CD8-positive, alpha-beta memory T cell (primary cell): Measurements from ENCODE around the gene AMH. TPM values are rescaled to one million over a fixed set of nuclear protein-coding genes. Genes with fewer than 3 reads are reported as not detected.

Source experiments
- CTCF ChIA-PET: fragments of 350-600 bp; sonication (Branson Sonifier 250); formaldehyde crosslinking; loops from one replicate; lab custom pipeline; 2021; ENCODE audit warnings: antibody characterized with exemption; lab: Charles Lee
- POLR2A ChIA-PET: fragments of 350-600 bp; sonication (Branson Sonifier 250); formaldehyde crosslinking; loops from one replicate; lab custom pipeline; 2021; ENCODE audit warnings: antibody characterized with exemption; lab: Charles Lee
- DNase-seq, 5 donors: peaks; one replicate each; pipeline versions ENCODE4 v3.0.0 to v3.0.0-alpha.2; 2020 to 2022; ENCODE audit warnings: mixed read lengths in 1 of 5
- H3K27ac ChIP-seq: one replicate; pipeline ENCODE4 v1.7.0; 2013; ENCODE audit warnings: low read depth, mild to moderate bottlenecking, low read length, moderate library complexity
- H3K27me3 ChIP-seq: 2 replicates; pipeline ENCODE4 v1.7.0; 2013; ENCODE audit warnings: low read length, mild to moderate bottlenecking; ENCODE audit not compliant: insufficient read depth, poor library complexity, severe bottlenecking
- H3K36me3 ChIP-seq: 2 replicates; pipeline ENCODE4 v1.7.0; 2013; ENCODE audit warnings: mild to moderate bottlenecking, low read length, moderate library complexity; ENCODE audit not compliant: insufficient read depth
- H3K4me1 ChIP-seq: 2 replicates; pipeline ENCODE4 v1.7.0; 2013; ENCODE audit warnings: mild to moderate bottlenecking, low read length, moderate library complexity; ENCODE audit not compliant: insufficient read depth
- H3K4me3 ChIP-seq: 2 replicates; pipeline ENCODE4 v1.7.0; 2013; ENCODE audit warnings: mild to moderate bottlenecking, low read length
- H3K9me3 ChIP-seq: 2 replicates; pipeline ENCODE4 v1.7.0; 2013; ENCODE audit warnings: mild to moderate bottlenecking, low read length
- H3K27ac Mint-ChIP-seq, 8 donors: one replicate each; pipeline ENCODE4 v1.8.0; 2020 to 2021; ENCODE audit warnings: mixed read lengths in 8 of 8, mild to moderate bottlenecking in 6 of 8, inconsistent platforms in 3 of 8, moderate library complexity in 3 of 8
- H3K27me3 Mint-ChIP-seq, 2 donors: one replicate each; pipeline ENCODE4 v1.8.0; 2020 to 2021; ENCODE audit warnings: mixed read lengths in 2 of 2, mild to moderate bottlenecking in 1 of 2, moderate library complexity in 1 of 2
- H3K36me3 Mint-ChIP-seq, 3 donors: one replicate each; pipeline ENCODE4 v1.8.0; 2020 to 2021; ENCODE audit warnings: mixed read lengths in 3 of 3, inconsistent platforms in 1 of 3, mild to moderate bottlenecking in 1 of 3
- H3K4me1 Mint-ChIP-seq, 3 donors: one replicate each; pipeline ENCODE4 v1.8.0; 2020 to 2021; ENCODE audit warnings: mixed read lengths in 3 of 3, inconsistent platforms in 1 of 3, mild to moderate bottlenecking in 1 of 3
- H3K4me3 Mint-ChIP-seq, 7 donors: one replicate each; pipeline ENCODE4 v1.8.0; 2020 to 2021; ENCODE audit warnings: mixed read lengths in 7 of 7, mild to moderate bottlenecking in 6 of 7, moderate library complexity in 4 of 7, inconsistent platforms in 2 of 7
- H3K9me3 Mint-ChIP-seq, 5 donors: one replicate each; pipeline ENCODE4 v1.8.0; 2020 to 2022; ENCODE audit warnings: mixed read lengths in 5 of 5, mild to moderate bottlenecking in 3 of 5, moderate library complexity in 2 of 5, inconsistent platforms in 1 of 5
- polyA plus RNA-seq: library from polyadenylated mRNA; unstranded; fragments of 300-500 nt; fragmentation: Illumina TruSeq; gene quantifications from one replicate; pipeline ENCODE4 v1.2.3, GENCODE V29; 2021
- total RNA-seq, 2 experiments: library from RNA; stranded (reverse); gene quantifications; one replicate each; pipeline ENCODE4 v1.2.3, GENCODE V29; 2021

Gene AMH
- total and polyA plus RNA-seq, 3 experiments from 2014 or later = 5.9 to 7.4 TPM; not detected in 1

- ChIA-PET POLR2A (no interaction called here), CTCF (no interaction called here)
Measured at GRCh38 chr19:2228157-2229030, 20.7 kb upstream of the AMH start.

DNA sequence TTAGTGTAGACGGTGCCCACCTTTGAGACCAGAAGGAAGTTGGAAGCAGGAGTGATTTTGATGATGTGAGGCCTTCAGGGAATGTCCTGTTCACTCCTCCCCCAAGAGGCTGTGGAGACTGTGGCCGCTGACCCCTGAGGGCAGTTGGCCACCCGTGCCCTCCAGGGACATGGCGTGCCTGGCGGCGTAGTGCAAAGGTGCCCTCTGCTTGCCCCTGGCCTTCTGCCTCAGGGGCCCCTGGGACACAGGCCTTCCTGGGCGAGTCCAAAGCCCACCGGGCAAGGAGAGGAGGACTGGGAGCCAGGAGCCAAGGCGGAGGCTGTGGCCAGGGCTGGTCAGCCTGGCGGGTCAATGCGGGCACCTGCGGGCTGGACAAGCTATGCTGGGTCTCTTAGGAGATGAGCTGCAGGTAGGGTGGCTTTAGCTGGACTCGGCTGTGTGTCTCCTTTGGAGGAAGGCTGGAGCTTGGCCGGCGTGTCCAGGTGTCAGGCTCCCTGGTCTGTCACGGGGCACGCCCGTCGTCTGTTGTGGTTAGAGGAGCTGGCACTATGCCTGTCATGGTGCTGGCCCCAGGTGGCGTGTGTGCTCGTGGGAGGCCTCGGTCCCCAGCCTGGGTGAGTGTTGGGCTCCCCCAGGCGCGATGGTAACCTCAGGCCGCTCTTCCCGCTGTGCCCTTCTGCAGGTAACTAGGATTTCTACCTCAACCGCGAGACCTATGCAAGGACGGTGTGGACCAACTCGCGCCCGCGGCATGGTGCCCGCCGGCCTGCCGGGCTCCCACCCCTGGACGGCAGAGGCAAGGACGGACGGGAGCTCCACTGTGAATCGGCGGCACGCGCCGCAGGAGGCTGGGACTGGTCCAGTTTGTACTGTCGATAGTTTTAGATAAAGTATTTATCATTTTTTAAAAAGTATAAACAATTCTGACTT, 19.8 kb upstream of the AMH start:
- CTCF ChIA-PET = interaction anchor here (1.4 kb wide), 1 partner anchor 86 kb away, joined by 4 read pairs; no protein-coding TSS in a partner anchor
- POLR2A ChIA-PET = interaction anchor here (0.5 to 0.6 kb wide), 2 partner anchors 29 to 66 kb away, joined by 3 to 7 read pairs; partner anchors contain the start of gene DOT1L
- peak overlapping the region in 1 of 8 donors; percentile 54 for H3K27ac Mint-ChIP-seq

More at GRCh38 chr19:2228157-2229030, 20.7 kb upstream of the AMH start:
- Mint-ChIP-seq H3K4me1 (peaks cover 11 to 21% (median 12%) of the 10 kb centered on the region in 3 donors), H3K9me3 (no peaks in the 10 kb centered on the region), H3K27me3 (no peaks in the 10 kb centered on the region), H3K36me3 (peaks cover 0 to 73% (median 0%) of the 10 kb centered on the region in 3 donors), H3K4me3 (no peak overlapping the region), H3K27ac (peak overlapping the region in 2 of 8 donors; percentile 41 to 54)
- Histone ChIP-seq H3K27ac (no peak overlapping the region), H3K27me3 (no peaks in the 10 kb centered on the region), H3K9me3 (no peaks in the 10 kb centered on the region), H3K4me1 (no peaks in the 10 kb centered on the region), H3K4me3 (no peak overlapping the region), H3K36me3 (peaks cover 5% of the 10 kb centered on the region)
- DNase-seq = no peak

DNA sequence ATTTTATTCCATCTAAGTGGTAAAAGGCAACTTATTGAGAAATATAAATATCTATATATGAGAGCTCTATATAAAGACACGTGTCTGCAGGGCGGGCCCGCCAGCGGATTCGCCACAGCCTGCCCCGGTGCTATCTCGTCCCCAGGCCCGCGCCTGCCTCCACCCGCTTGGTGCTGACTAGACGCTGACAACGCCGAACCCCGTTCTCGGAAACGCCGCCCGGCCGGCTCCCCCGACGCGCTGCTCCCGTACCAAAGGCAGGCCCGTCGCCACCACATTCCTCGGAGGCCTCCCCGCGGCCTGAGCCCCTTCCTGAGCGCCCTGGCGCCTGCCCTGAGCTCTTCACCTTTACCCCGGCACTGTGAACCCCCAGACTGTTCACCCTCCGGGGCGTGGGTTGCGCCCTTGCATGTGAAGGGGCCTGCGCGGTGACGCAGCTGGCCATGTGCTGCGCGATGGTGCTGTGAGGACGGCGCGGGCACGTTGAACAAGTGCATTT, 19.0 kb upstream of the AMH start:
- peak overlapping the region in 3 of 8 donors; percentile 36 to 71 (median 43) for H3K27ac Mint-ChIP-seq
- peaks cover 0 to 70% (median 2%) of the 10 kb centered on the region in 3 donors for H3K36me3 Mint-ChIP-seq
- H3K27ac ChIP-seq = no peak overlapping the region
- no peaks in the 10 kb centered on the region for H3K27me3 ChIP-seq
- POLR2A ChIA-PET = interaction anchor here (0.5 kb wide), 1 partner anchor 28 kb away, joined by 3 read pairs; no protein-coding TSS in a partner anchor
- no peaks in the 10 kb centered on the region for H3K27me3 Mint-ChIP-seq
- H3K36me3 ChIP-seq = peaks cover 9% of the 10 kb centered on the region
- no peaks in the 10 kb centered on the region for H3K9me3 ChIP-seq
- peaks cover 11% of the 10 kb centered on the region for H3K4me1 ChIP-seq
- H3K4me3 Mint-ChIP-seq = peak overlapping the region in 1 of 7 donors; percentile 72
- H3K4me1 Mint-ChIP-seq = peaks cover 7 to 23% (median 9%) of the 10 kb centered on the region in 3 donors
- H3K4me3 ChIP-seq = no peak overlapping the region
- CTCF ChIA-PET = interaction anchor here (1.4 kb wide), 1 partner anchor 85 kb away, joined by 4 read pairs; no protein-coding TSS in a partner anchor
- no peak for DNase-seq
- H3K9me3 Mint-ChIP-seq = no peaks in the 10 kb centered on the region

More for the DNA sequence above, 19.8 kb upstream of the AMH start:
- Histone ChIP-seq H3K36me3 (peaks cover 11% of the 10 kb centered on the region), H3K4me1 (peaks cover 8% of the 10 kb centered on the region), H3K9me3 (no peaks in the 10 kb centered on the region), H3K27me3 (no peaks in the 10 kb centered on the region), H3K4me3 (no peak overlapping the region), H3K27ac (no peak overlapping the region)
- Mint-ChIP-seq H3K27me3 (no peaks in the 10 kb centered on the region), H3K4me1 (peaks cover 7 to 21% (median 10%) of the 10 kb centered on the region in 3 donors), H3K36me3 (peaks cover 0 to 74% (median 2%) of the 10 kb centered on the region in 3 donors), H3K9me3 (no peaks in the 10 kb centered on the region), H3K4me3 (no peak overlapping the region)
- DNase-seq = no peak

DNA sequence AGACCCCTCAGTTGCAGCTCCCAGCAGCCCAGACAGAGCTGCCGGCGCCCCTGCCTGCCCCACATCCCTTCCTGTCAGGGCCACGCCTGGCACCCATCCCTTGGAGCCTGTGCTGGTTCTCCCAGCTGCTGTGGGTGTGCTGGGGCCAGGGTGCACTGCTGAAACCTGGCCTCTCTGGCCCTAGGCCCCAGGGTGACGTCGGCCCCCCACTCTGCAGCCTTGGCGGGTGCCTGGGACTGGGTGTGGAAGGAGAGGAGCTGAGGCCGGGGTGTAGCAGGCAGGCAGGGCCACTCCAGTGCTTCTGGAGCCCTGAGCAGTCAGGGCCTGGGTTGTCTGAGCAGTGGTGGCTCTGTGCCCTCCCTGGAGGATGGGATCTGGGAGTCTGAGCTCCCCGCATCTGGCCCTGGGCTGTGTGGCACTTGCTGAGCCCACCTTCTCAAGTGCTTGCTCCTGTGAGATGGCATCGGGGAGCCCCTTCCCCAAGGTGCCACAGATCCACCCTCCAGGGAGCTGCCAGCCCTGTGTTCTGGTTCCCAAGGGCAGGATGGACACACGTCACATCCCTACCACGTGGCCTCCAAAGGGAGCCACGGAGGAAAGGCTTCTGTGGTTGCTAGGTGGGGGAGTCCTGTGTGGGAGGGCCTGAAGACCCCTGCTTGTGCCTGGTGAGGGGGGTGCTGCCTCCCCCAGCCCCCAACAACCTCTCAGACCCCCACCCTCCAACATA, 18.2 kb upstream of the AMH start:
- Histone ChIP-seq H3K27me3 (no peaks in the 10 kb centered on the region), H3K9me3 (no peaks in the 10 kb centered on the region), H3K27ac (no peak overlapping the region), H3K4me3 (no peak overlapping the region), H3K4me1 (peaks cover 15% of the 10 kb centered on the region), H3K36me3 (peaks cover 6% of the 10 kb centered on the region)
- Mint-ChIP-seq H3K27me3 (no peaks in the 10 kb centered on the region), H3K4me1 (peaks cover 12 to 28% (median 13%) of the 10 kb centered on the region in 3 donors), H3K36me3 (peaks cover 0 to 67% (median 2%) of the 10 kb centered on the region in 3 donors), H3K9me3 (no peaks in the 10 kb centered on the region), H3K4me3 (peak overlapping the region in 1 of 7 donors; percentile 72), H3K27ac (peak overlapping the region in 2 of 8 donors; percentile 65 to 71)
- no peak for DNase-seq
- ChIA-PET POLR2A (no interaction called here), CTCF (interaction anchor here (1.4 kb wide), 1 partner anchor 84 kb away, joined by 4 read pairs; no protein-coding TSS in a partner anchor)

DNA sequence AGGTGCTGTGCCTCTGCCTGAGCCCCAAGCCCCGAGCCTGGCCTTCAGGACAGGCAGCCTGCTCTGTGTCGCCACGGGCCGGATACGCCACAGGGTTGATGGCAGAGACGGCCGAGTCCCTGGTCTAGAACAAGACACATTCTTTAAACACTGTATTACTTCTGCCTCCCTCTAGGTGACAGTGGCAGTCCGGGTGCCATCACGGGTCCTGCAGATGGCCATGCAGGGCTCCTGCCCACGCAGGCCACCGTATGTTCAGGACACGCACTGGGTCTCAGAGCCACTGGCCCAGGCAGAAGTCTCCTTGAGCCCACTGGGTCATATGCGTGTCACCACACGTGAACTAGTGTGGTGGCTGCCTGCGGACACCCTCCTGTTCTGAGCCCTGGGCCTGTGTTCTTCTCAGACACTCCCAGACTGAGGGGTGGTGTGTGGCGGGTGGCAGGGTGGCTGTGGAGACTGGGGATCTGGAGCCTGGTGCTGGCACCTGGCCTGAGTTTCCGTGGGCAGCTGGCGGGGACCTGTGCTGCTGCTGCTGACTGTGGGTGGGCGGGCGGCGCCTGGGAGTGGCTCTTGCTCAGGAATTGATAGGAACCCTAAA, 17.4 kb upstream of the AMH start:
- peaks cover 0 to 67% (median 4%) of the 10 kb centered on the region in 3 donors for H3K36me3 Mint-ChIP-seq
- no peaks in the 10 kb centered on the region for H3K9me3 Mint-ChIP-seq
- peaks cover 17 to 34% (median 19%) of the 10 kb centered on the region in 3 donors for H3K4me1 Mint-ChIP-seq
- peaks cover 0 to 5% of the 10 kb centered on the region in 2 donors for H3K27me3 Mint-ChIP-seq
- ChIA-PET CTCF (no interaction called here), POLR2A (no interaction called here)
- Histone ChIP-seq H3K36me3 (peaks cover 6% of the 10 kb centered on the region), H3K27ac (no peak overlapping the region), H3K27me3 (no peaks in the 10 kb centered on the region), H3K4me3 (no peak overlapping the region), H3K9me3 (no peaks in the 10 kb centered on the region), H3K4me1 (peaks cover 15% of the 10 kb centered on the region)
- no peak overlapping the region for H3K4me3 Mint-ChIP-seq
- H3K27ac Mint-ChIP-seq = peak overlapping the region in 2 of 8 donors; percentile 11 to 65
- DNase-seq = no peak

GRCh38 chr19:2232286-2233151, 16.6 kb upstream of the AMH start:
- no peak overlapping the region for H3K27ac ChIP-seq
- peaks cover 21% of the 10 kb centered on the region for H3K4me1 ChIP-seq
- H3K4me3 ChIP-seq = no peak overlapping the region
- Mint-ChIP-seq H3K27ac (peak overlapping the region in 4 of 8 donors; percentile 42 to 68 (median 46)), H3K9me3 (no peaks in the 10 kb centered on the region), H3K4me3 (peak overlapping the region in 3 of 7 donors; percentile 20 to 59 (median 22)), H3K27me3 (peaks cover 0 to 5% of the 10 kb centered on the region in 2 donors), H3K4me1 (peaks cover 20 to 38% (median 23%) of the 10 kb centered on the region in 3 donors), H3K36me3 (peaks cover 0 to 67% (median 4%) of the 10 kb centered on the region in 3 donors)
- peaks cover 6% of the 10 kb centered on the region for H3K36me3 ChIP-seq
- H3K9me3 ChIP-seq = no peaks in the 10 kb centered on the region
- CTCF ChIA-PET = interaction anchor here (0.9 kb wide), 1 partner anchor 42 kb away, joined by 3 read pairs; no protein-coding TSS in a partner anchor
- POLR2A ChIA-PET = no interaction called here
- no peaks in the 10 kb centered on the region for H3K27me3 ChIP-seq
- DNase-seq = no peak
